Upper lobe of left lung (tissue), 6 donors: Measurements from ENCODE around the gene NBPF3. TPM values are rescaled to one million over a fixed set of nuclear protein-coding genes. Genes with fewer than 3 reads are reported as not detected.

Experiments used
- ATAC-seq, 2 donors: fragments of 200-7000 bp; cut with Tn5 transposase; one replicate each; pipeline ENCODE4 v1.9.1; 2022; ENCODE audit warnings: mild to moderate bottlenecking in 2 of 2, moderate library complexity in 2 of 2; ENCODE audit not compliant: low FRiP score in 2 of 2
- DNase-seq, 2 donors: peaks; one replicate each; pipeline ENCODE4 v3.0.0-alpha.2; 2019 to 2020
- H3K27ac ChIP-seq, 4 donors: fragments of 200-600 bp; sonication (generic); one replicate each; pipeline ENCODE4 v1.5.1; 2016 to 2019
- H3K27me3 ChIP-seq, 4 donors: fragments of 200-600 bp; sonication (generic); one replicate each; pipeline ENCODE4 v1.5.1; 2017 to 2019
- H3K36me3 ChIP-seq, 4 donors: fragments of 200-600 bp; sonication (generic); one replicate each; pipeline ENCODE4 v1.5.1; 2016 to 2019
- H3K4me1 ChIP-seq, 4 donors: fragments of 200-600 bp; sonication (generic); one replicate each; pipeline ENCODE4 v1.5.1; 2018 to 2019
- H3K4me3 ChIP-seq, 4 donors: fragments of 200-600 bp; sonication (generic); one replicate each; pipeline ENCODE4 v1.5.1; 2017 to 2019; ENCODE audit warnings: mild to moderate bottlenecking in 2 of 4, moderate library complexity in 1 of 4
- H3K9me3 ChIP-seq, 4 donors: fragments of 200-600 bp; sonication (generic); one replicate each; pipeline ENCODE4 v1.5.1; 2018 to 2019
- EP300 ChIP-seq, 4 donors: sonication (generic); formaldehyde crosslinking; IDR thresholded peaks; one replicate each; pipeline ENCODE4 v1.5.1; 2017; ENCODE audit warnings: antibody characterized with exemption in 4 of 4, control low read depth in 2 of 4
- POLR2A ChIP-seq, 4 donors: fragments of 450-650 bp; IDR thresholded peaks; one replicate each; pipeline ENCODE4 v1.5.1; 2016 to 2017; ENCODE audit warnings: antibody characterized with exemption in 4 of 4, mild to moderate bottlenecking in 2 of 4
- POLR2AphosphoS5 ChIP-seq, 2 donors: sonication (generic); formaldehyde crosslinking; IDR thresholded peaks; one replicate each; pipeline ENCODE4 v1.5.1; 2017; ENCODE audit warnings: antibody characterized with exemption in 2 of 2
- WGBS, 2 donors: methylation state at CpG; one replicate each; pipeline ENCODE4 v1.1.5; 2017 to 2018; 5-methylcytosine and 5-hydroxymethylcytosine counted together
- total RNA-seq, 6 donors: library from RNA; depleted of rRNA in 4 of 6; stranded (reverse); fragments of >200 nt in 4 of 6; gene quantifications; one replicate each; pipeline versions ENCODE4 v1.1.0 to v1.2.1, GENCODE V29; 2016 to 2021
- TF ChIP-seq, protein P1 (sequence below), 6 experiments: fragments of 450-650 bp in 4 of 6; fragments of 200-600 bp in 2 of 6; sonication (generic) in 2 of 6; IDR thresholded peaks; one replicate each; pipeline ENCODE4 v1.5.1; 2016 to 2019; ENCODE audit warnings: antibody characterized with exemption in 6 of 6
- donor health status: DM: no; HTN: no; CAD: no; lungs with moderate emphysema.
- donor health status: DM: no; HTN: yes; CAD: no; lungs with severe emphysema.

The NBPF3 gene
- total RNA-seq, 6 donors from 2014 or later = 5.9 to 17.3 (median 8.5) TPM

DNA sequence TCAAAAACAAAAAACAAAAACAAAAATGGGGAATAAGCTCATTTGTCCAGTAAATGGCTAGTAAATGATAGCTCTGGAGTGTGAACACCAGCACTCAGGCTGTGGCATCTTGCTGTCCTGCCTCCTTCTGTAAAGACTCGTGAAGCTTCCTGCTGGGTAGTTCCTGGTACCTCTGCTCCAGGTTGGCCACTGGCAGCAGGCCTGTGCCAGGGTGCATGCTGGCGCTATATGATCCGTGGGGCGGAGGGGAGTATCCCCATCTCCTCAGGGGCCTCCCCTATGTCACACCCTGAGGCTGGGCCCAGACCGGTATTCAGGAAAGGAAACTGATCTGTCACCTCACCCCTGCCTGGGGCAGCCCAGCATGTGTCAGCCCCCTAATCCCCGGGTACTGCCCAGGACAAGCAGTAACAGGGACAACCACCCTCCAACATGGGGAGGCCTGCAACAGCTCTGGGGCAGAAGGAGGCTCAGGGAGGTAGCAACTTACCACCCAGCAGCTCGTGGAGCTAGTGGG lies 83.4 kb downstream of the NBPF3 start:
- DNase-seq = no peak
- Histone ChIP-seq H3K4me1 (peaks cover 0 to 27% (median 11%) of the 10 kb centered on the region in 4 donors), H3K27ac (peak overlapping the region in 2 of 4 donors; percentile 26 to 85), H3K27me3 (no peaks in the 10 kb centered on the region), H3K36me3 (no peaks in the 10 kb centered on the region), H3K9me3 (no peaks in the 10 kb centered on the region), H3K4me3 (no peak overlapping the region)
- WGBS, 2 donors = 94 to 96% methylated on average over 6 of the region's 7 CpGs
- ATAC-seq = no peak
- TF ChIP-seq POLR2AphosphoS5 (IDR thresholded peaks at IDR 0.05) = no peak
- no peak for TF ChIP-seq EP300 (IDR thresholded peaks at IDR 0.05)
- TF ChIP-seq, protein P1, sequence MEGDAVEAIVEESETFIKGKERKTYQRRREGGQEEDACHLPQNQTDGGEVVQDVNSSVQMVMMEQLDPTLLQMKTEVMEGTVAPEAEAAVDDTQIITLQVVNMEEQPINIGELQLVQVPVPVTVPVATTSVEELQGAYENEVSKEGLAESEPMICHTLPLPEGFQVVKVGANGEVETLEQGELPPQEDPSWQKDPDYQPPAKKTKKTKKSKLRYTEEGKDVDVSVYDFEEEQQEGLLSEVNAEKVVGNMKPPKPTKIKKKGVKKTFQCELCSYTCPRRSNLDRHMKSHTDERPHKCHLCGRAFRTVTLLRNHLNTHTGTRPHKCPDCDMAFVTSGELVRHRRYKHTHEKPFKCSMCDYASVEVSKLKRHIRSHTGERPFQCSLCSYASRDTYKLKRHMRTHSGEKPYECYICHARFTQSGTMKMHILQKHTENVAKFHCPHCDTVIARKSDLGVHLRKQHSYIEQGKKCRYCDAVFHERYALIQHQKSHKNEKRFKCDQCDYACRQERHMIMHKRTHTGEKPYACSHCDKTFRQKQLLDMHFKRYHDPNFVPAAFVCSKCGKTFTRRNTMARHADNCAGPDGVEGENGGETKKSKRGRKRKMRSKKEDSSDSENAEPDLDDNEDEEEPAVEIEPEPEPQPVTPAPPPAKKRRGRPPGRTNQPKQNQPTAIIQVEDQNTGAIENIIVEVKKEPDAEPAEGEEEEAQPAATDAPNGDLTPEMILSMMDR (IDR thresholded peaks at IDR 0.05) = no peak
- no peak for TF ChIP-seq POLR2A (IDR thresholded peaks at IDR 0.05)

DNA sequence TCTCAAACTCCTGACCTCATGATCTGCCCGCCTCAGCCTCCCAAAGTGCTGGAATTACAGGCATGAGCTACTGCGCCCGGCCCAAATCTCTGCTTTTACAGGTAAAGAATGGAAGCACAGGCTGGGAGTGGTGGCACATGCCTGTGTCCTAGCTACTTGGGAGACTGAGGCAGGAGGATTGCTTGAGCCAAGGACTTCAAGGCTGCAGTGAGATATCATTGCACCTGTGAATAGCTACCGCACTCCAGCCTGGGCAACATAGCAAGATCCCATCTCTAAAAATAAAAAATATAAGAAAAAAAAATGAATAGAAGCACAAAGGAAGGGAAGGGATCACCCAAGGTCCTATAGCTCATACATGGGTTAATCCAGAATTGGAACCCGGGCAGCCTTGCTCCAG lies 84.3 kb downstream of the NBPF3 start:
- Histone ChIP-seq H3K27me3 (no peaks in the 10 kb centered on the region), H3K9me3 (no peaks in the 10 kb centered on the region), H3K36me3 (no peaks in the 10 kb centered on the region), H3K27ac (peak overlapping the region in 2 of 4 donors; percentile 77 to 85), H3K4me1 (peaks cover 0 to 27% (median 11%) of the 10 kb centered on the region in 4 donors), H3K4me3 (no peak overlapping the region)
- DNase-seq (no peak), ATAC-seq (no peak)
- WGBS, 2 donors = 82 to 86% methylated on average over 5 of the region's 5 CpGs
- TF ChIP-seq POLR2A (IDR thresholded peaks at IDR 0.05) (no peak), POLR2AphosphoS5 (IDR thresholded peaks at IDR 0.05) (no peak), EP300 (IDR thresholded peaks at IDR 0.05) (no peak)
- TF ChIP-seq, protein P1 (IDR thresholded peaks at IDR 0.05) = no peak

DNA sequence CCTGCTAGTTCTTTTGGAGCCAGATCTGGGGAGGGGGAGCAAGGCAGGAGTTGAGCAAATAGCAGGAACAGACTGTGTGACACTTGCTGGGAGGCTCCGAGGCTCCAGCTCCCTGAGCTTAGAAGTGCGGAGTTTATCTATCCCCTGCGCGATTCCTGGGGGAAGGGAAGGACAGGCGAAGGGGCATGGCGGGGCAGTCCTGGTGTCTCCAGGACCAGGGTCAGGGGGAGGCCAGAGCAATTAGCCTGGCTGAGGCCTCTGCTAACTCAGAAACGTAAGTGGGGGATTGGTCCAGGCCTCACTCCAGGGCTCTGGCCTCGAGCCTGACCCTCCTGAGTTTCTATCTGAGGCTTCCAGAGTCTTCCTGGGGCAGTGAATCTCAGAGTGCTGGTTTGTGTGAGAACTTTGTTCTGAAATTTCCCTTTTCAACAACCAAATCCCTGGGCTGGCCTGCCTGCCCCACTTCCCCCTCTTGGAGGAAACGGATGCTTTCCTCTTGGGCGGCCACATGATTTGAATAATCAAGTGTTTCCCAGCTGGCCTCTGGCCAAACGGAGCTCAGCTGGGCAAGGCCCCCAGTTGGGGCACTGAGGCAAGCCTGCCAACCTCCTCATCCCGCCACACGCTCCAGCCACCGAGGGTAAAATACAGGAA lies 84.9 kb downstream of the NBPF3 start:
- H3K4me3 ChIP-seq = no peak overlapping the region
- no peak for TF ChIP-seq POLR2AphosphoS5 (IDR thresholded peaks at IDR 0.05)
- TF ChIP-seq, protein P1 (IDR thresholded peaks at IDR 0.05) = no peak
- TF ChIP-seq POLR2A (IDR thresholded peaks at IDR 0.05) = no peak
- no peak for TF ChIP-seq EP300 (IDR thresholded peaks at IDR 0.05)
- DNase-seq = peak; percentile 37 to 52
- ATAC-seq = peak; percentile 23 to 50
- H3K9me3 ChIP-seq = no peaks in the 10 kb centered on the region
- H3K36me3 ChIP-seq = no peaks in the 10 kb centered on the region
- H3K27ac ChIP-seq = peak overlapping the region; percentile 23 to 85 (median 74)
- H3K27me3 ChIP-seq = no peaks in the 10 kb centered on the region
- 33 to 61% methylated on average over 11 to 14 of the region's 14 CpGs for WGBS, 2 donors
- H3K4me1 ChIP-seq = peaks cover 0 to 27% (median 8%) of the 10 kb centered on the region in 4 donors

DNA sequence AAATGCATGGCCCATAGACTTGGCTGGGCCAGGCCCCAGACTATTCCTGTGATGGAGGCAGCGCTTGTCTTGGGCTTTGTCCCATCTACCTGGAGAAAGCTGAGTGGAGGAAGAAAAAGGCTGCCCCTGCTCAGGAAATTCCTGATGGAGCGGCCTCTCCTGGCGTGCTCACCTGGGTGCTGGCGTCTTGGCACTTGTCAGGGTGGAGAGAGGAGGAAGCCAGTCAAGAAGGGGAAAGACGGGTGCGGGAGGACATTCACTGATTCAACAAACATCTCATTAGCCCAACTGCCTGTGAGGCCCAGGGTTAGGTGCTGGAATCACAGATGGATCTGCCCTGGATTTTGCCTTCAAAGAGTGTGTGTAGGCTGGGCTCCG lies 85.4 kb downstream of the NBPF3 start:
- DNase-seq (peak in 1 of 2 donors; percentile 56), ATAC-seq (peak; percentile 12 to 50)
- Histone ChIP-seq H3K36me3 (no peaks in the 10 kb centered on the region), H3K4me3 (no peak overlapping the region), H3K27ac (peak overlapping the region in 3 of 4 donors; percentile 72 to 85 (median 77)), H3K27me3 (no peaks in the 10 kb centered on the region), H3K9me3 (no peaks in the 10 kb centered on the region), H3K4me1 (peaks cover 0 to 27% (median 8%) of the 10 kb centered on the region in 4 donors)
- 71 to 77% methylated on average over 6 to 7 of the region's 7 CpGs for WGBS, 2 donors
- TF ChIP-seq, protein P1 (IDR thresholded peaks at IDR 0.05) = no peak
- TF ChIP-seq EP300 (IDR thresholded peaks at IDR 0.05) = no peak
- TF ChIP-seq POLR2AphosphoS5 (IDR thresholded peaks at IDR 0.05) = peak in 1 of 2 donors; percentile 14
- TF ChIP-seq POLR2A (IDR thresholded peaks at IDR 0.05) = no peak
